Measurements from ENCODE around the gene STARD13.

Gene STARD13

DNA sequence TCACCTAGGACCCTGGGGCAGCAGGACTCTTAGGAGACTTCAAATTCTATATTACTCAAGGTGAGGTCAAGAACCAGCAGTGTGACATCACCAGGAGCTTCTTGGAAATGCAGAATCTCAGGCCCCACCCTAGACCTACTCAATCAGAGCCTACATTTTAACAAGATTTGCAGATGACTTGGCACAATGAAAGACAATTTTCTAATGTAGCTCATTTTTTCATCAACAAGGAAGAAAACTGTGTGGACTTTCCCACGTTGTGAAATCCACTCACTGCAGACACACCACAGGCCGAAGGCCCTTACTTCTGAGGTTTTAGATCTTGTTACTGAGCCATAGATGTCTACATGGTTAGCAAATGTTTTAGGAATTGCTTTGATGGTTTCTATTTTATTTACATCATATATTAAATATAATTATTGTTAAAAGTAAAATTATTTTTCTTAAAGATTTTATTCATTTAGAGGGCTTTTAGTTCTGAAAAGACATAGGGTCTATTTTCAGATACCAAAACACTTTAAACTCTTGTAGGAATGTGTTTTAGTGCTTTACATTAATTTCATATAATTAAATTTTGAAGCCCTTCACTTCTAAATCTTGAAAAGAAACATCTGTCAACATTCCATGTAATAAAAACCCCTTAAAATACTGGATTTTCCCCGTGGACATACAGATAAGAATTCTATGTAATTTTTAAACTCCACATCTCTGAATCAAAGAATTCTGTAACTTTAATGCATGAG is 18.5 kb upstream of the STARD13 start:
- no peak for DNase-seq

DNA sequence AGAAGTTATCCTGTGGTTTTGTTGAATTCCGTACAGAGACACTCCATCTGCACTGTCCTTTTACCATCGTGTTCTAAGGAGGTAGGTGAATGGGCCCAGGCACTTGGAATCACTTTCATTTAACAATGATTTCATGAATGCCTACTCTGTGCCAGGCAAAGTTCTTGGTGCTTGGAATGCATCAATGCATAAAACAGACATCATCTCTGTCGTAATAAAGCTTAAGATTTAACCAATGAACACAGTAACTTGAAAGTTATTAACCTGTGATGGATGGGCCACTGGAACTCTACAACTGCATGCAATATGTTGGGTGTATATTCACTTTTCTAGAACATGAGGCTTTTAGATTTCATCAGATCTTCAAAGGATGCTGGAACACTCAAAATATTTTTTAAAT is 14.1 kb upstream of the STARD13 start:
- DNase-seq = no peak

DNA sequence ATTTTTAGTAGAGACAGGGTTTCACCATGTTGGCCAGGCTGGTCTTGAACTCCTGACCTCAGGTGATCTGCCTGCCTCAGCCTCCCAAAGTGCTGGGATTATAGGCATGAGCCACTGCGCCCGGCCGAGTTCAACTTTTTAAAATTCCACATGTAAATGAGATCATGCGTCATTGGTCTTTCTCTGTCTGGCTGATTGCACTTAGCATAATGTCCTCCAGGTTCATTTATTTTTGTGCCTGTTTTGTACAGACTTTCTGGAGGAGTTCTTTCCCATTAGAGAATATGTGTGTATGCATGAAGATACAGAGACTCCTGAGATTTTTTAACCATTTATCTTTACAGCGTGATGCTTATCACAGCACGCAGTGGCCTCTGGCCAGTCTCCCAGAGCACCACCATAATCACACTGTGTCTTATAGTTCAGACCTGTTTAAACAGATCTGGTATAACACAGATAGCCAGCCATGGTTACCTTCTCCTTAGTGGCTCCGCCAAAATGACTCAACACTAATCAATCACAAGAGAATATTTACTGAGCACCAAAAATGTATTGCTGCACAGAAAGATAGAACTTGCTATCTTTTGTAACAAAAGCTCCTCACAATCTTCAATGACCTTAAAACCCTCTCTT is 11.4 kb upstream of the STARD13 start:
- no peak for DNase-seq

DNA sequence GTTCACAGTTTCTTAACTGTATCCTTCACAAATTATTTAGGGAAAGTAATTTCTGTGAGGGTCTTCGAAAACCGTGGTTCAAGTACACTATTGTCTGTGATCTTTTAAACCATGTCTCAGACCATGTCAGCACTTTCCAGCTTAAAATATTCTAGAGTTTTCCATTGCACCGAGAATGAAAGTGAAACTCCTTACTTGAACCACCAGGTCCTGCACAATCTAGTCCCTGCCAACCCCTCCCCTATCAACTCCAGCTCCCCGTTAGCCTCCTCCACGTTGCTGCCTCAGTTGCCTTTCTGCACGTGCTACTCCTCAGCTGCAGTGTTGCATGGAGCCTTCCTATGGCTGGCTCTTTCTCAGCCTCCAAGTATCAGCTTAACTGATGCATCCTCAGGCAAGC is 7.2 kb upstream of the STARD13 start:
- DNase-seq = no peak

DNA sequence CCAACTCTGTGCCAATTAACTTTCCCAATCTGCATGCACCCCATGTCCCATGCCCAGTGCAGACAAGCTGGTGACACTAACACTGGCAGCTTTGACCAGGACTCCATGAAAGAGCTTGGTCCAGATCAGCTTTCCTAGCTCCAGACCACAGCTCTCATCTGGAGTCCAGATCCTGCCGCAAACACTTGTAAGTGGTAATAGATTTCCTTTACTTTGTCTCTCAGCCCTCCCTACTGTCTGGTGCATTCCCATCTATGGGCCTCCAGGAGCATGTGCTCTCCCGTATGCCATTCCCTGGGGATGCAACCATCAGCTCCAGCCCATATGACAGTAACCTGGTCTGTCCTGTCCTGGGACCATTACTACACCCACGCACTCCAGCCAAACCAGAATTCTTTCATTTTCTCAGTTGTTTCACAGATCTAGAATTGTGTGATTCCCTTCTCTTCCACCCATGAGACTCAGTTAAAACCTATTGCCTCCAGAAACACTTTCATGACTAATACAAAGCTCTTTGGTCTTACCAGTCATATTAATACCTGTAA is 4.9 kb upstream of the STARD13 start:
- DNase-seq = no peak

DNA sequence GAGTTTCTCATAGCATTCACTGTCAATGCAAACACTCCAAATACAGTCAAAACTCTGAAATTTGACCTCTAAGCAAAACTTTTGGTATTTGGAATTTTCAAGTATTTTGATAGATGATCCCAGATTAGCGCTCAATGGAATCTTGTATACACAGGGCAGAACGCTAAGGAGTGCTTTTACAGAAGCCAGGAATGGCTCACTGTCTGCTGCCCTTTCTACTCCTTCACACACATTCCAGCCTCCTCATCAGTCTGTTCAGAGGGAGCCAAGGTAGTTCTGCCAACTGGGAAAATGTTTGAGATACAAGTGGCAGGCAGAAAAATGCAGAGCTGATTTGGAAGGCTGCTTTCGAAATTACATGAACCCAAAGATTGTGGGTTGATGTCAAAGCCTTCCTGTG is 4.4 kb upstream of the STARD13 start:
- no peak for DNase-seq

DNA sequence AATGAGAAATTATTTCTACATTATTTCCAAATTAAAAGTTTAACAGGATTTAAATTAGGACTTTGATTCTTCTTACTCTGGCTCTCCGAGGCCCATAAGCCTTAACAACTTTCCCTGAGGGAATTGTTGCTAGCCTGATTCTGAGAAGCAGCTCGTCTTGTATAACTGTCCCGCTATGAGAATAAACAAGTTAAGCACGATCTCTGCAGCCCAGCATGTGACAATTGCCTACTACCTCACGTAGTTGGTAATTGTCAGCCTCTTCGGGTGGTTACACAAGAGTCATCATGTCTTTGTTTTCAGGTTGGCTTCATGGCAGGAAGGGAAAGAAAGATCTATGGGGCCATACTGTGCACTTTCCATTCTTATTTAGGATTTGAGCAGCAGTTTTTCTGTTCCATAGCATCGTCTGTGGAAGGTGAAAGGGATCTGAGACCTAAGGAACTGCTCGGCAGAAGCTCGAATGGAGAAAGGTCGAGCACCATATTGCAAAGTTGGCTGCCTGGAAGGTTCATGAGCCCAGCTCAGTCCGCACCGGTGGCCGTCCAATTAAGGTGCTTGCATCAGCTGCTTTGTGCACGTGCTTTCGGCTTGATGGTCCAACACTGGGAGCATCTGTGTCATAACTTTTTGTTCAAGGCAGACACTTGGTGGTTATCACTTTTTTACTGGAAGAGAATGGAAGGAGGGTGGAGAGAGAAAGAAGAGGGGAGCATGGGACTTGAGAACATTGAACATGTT is 1.8 kb upstream of the STARD13 start:
- no peak for DNase-seq

DNA sequence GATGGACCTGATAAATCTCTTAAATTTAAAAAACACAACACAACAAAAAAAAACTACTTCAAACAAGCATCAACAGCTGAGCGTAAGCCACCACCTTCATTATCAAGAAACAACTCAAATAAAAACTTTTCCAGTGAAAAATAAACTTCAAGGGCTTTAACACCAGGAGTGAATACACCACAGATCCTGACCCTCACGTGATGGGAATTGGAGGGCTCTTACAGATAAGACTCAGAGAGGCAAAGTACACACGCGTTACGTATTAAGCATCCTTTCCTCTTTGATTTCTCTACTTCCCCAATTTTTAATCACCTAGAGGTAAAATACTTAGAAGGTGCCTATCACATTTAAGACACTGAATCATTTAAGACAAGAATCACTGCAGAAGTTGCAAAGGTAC is 573 bp upstream of the STARD13 start:
- no peak for DNase-seq

DNA sequence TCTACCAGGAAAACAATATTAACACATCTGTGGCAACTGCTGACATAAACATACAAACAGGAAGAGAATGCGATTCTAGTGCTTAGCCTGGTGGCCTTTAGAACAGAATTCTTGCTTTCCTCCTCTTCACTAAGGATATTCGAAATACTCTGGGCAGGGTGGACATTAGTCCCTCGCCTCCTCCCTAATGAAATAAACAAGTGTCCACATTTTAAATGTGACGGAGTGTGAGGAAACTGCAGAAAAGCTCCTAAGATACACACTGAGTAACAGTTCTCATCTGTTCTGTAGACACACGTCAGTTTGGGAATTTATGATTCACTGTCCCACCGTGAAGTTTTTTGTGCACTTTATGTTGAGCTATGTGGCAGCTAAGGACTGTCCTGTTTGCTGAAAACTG is 639 bp downstream of the STARD13 start:
- no peak for DNase-seq

DNA sequence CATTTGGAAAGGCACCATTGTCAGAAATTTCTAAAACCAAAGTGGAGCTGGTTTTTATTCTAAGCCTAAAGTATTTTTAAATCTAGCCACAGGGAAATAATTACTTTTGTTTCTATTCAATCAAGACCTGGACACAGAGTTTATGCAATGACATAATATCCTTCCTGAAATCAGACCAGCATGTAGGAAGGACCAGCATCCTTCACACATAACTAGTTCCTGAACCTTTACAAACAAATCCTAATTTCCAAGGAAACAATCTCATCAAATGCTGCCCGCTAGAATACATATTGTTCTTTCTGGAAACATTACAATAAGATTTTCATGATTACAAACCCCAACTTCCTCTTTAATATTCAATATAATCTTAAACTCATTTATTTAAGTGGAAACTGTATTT is 1.5 kb downstream of the STARD13 start:
- no peak for DNase-seq

DNA sequence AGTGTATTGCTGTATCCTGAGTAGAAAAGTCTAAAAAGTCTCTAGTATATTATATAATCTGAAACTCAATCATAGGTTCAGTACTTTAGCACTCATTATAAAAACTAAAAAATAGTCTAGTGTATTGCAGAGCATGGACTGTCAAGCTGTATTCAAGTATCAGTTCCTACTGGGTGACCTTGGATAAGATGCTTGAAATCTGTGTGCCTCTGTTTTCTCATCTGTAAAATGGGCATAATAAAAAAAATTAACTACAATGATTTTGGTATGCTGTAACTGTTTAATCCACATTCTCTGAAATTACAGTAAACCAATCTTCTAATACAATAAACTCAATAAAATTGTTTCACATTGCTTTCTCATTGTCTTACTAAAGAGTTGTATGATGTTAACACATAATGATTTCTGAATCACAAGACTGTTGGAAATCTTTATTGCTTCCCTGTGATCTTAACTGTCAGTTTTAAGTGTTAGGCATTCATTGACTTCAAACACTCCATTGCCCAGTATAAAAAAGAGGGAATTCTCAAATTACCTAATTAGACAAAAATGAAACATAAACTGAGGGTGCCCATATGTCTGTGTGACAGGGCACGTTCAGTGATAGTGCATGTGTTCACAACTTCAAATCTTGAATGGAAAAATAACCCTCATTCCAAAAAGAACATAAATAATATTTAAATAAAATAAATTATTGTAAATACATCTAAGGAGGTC is 2.2 kb downstream of the STARD13 start:
- no peak for DNase-seq

DNA sequence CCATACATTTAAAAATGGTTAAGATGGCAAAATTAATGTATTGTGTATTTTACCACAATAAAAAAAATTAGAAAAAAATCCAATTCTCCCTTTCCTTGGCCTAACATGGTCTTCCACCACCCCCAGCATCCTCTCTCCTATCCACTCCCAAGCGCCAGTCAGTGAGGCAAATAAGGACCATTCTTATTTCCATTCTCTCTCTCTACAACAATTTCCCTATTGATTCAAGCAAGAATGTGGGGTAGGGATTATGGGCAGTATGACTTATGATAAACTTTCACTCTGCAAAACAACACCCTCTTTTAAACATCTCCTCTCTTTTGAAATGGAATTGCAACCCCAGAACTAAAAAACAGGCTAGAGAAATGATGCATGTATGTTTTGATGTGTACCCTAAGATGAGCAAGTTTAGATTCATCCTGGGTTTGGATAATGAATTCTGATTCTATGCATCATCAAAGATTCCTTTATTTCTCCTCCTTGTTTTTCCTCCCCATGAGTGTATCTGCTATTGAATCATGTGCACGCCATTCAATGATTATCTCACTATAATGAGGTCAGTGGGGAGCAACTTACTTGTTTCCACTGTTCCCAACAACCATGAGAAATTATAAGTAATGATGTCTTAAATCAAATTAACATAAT is 3.5 kb downstream of the STARD13 start:
- DNase-seq = no peak

DNA sequence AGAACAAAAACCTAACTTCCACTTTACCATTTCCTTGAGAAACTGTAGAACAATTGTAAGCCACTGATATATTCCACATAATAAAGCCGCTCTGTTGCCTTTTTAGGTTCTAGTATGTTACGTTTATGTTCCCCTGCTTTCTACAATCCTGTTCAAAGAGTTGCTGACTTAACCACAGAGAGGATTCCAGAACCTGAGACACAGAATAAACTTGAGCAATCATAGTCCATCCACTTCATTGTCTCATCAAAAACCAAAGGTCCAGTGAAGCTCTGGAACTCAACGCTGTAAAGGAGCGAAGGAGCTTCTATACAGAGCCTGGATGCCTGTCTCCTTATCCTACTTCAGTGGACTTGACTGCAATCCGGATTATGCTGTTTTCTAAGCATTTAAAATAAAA is 4.6 kb downstream of the STARD13 start:
- no peak for DNase-seq

DNA sequence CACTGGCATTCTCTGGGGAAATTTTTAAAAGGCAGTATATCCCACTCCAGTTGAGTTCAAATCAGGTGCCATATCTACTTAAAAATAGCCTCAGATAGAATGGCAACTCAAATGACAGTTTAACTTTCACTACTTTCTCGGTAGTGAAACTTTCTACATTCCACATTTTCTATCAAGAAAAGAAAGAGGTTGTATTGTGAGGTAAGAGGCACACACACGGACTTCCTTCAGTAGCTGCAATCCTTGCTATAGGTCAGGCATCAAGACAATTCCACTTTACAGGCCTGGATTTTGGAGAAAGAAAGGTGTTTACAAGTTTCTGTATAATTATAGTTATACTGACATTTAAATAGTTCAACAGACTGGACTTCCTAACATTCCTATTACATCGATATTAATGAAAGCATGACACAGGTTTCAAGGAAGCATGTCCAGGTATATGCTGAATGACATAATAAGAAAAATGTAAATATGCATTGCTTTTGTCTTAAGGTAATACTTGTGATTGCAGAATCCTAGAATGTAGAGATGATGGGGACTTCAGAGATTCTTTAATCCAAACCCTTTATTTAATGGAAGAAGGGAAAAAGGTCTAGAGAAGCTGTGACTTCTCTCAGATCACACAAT is 5.2 kb downstream of the STARD13 start:
- DNase-seq = no peak

DNA sequence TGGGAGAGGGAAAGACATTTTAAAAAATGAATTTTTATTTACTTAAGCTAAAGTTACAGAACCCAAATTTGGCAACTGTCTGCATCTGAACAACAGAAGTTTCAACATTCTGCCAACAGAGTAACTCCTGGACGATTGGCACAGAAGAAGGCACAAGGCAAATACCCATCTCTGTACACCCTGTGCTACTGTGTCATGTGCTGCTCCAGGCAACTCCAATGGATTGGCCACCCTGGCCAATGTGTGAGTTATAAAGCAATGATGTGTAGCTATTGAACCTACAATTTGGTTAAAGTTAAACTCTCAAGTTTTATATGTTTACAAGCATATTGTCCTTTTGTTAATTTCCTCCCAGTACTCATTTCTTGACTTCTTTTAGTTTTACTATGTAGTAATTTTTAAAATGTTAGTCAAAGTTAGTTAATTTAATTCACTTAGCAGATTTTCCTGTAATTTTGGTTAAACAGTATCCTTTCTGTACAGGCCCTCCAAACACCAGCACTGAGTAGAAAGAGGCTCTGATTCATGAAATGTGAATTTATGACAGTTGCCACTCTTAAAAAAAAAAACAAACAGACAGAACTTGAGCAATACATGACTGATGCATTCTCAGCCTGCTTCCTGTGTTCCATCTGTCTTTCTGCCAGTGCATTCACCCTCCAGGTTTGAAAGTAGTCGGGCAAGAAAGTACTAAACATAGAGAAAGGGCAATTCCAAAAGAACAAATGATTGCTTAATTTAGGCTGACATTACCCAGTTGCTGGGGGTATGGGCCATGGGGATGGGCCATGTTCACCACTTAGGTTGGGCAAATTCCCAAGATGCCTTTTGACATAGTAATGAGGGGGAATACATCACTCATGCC is 5.9 kb downstream of the STARD13 start:
- DNase-seq = no peak

DNA sequence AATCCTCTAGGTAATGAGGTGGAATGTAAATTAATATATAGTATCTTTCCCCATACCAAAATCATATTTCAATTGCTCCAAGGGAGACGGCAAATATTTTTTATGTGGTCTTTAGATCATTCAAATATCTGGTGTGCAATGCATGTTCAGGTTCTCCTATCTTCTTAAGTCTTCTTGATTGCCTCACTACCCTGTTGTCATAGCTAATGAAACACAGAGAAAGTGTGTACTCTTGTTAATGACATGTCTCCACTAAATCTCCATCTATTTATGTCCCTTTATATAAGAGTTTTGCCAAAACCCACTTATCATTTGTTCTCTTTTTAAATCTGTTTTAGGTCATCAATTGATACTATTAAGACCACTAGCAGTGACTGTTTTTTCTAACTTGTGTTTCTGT is 6.6 kb downstream of the STARD13 start:
- DNase-seq = no peak

DNA sequence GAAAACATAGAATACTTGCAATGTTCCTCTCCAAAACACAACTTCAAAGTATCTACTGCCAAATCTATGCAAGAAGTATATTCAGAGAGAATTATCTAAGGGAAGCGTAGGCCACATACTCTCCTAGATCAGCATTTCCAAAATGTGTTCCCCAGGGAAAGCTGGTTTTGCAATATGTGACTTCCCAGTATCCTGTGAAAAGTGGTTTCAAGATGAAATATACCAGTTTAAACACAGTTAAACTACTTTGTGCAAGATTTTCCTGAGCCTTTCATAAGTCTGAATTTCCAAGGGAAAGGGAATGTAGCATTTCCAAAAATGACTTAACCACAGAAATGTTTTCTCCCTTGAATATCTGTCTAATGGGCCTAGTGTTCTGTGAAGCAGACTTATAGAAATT is 7.6 kb downstream of the STARD13 start:
- no peak for DNase-seq

DNA sequence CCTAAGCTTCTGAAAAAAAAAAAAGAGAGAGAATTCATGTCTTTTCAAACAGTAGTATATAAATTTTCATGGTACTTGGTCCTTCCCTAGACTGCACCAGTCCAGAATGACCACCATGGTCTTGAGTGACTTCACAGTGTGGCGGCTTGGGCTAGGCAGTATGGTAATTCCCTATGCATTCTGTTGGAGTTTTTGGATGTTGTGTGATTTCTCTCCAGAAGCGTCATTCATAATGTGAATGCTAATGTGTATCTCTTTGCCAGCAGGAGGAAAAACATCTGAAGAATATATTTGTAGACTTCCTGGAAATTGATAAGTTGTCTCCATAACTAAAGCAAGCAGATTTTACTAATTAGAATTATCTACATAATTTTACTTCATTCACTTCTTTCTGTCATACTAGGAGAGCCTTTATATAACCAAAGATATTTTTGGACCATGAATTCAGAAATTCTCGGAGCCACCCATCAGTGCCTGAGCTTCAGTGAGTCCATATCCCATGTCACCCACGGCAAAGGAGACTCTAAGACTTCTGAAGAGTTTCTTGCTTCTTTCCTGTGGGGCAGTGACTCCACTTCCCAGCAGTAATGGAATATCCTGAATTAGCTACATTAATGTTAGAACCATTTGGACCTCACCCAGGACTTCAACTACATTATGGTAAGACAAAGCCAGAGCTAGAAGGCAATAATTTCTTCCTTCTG is 8.4 kb downstream of the STARD13 start:
- no peak for DNase-seq

DNA sequence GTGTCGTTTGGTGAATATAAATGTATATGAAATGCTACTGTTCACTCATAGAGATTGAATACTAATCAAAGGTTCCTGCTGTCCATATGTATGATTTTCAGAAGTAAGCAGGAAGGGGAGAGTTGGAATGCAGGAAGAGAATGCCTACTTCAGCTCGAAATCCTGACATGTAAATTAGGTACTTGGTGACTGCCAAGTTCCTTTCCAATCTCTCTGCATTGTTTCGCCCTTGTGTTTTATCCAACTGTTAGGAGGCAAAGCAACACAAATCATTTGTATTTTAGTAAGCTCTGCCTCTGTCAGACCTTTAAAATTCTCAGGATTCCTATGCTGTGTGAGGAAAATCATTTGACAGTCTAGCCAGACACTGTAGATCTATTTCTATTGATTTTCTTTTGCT is 9.0 kb downstream of the STARD13 start:
- no peak for DNase-seq

DNA sequence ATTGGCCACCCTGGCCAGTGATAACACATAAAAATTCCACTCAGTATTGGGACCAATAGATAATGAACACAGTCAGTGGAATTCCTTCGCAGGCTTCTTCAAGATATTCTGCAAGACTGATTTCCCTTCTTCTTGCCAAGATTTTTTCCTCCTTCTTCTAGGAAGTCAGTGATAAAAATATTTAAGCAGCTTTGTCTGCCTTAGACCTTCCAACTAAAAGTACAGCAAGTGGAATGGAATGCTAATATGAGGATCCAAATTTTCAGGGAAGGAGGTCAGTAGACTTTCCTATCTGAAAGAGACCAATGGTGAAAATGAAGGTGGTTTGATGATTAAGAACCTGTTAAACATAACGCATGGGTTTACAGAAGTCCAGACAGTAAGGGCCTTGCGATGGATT is 9.6 kb downstream of the STARD13 start:
- DNase-seq = no peak

DNA sequence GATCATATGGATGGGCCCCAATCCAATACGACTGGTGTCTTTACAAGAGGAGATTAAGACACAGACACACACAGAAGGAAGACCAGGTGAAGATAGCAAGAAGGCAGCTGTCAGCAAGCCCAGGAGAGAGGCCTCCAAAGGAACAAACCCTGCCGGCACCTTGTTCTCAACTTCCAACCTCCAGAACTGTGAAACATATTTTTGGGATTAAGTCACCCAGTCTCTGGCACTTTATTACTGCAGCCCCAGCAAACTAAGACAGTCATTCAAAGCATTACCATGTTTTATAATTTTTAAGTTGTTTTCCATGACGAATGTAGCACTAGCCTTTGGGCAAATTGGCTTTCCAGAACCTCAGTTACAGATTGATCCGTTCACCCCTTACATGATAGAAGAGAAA is 11.3 kb downstream of the STARD13 start:
- DNase-seq = no peak

All from central memory CD4-positive, alpha-beta T cell (primary cell).